ENCODE results near the gene RBM7. TPM values are rescaled to one million over a fixed set of nuclear protein-coding genes. Genes with fewer than 3 reads are reported as not detected.

Gene RBM7
- total and polyA plus RNA-seq, 9 donors, result 19.8 to 31.5 (median 26.8) TPM

- no peak overlapping the region for H3K4me3 ChIP-seq (ENCODE audit: low read length)
- peak; percentile 53 for DNase-seq
- no peak overlapping the region for H3K27ac ChIP-seq (ENCODE audit: low read length)
- H3K36me3 ChIP-seq (ENCODE audit: control insufficient read depth, insufficient read depth, low read length), result peaks cover 5% of the 10 kb centered on the region
- H3K27me3 ChIP-seq (ENCODE audit: control insufficient read depth, insufficient read depth, low read length), result no peaks in the 10 kb centered on the region
- H3K9me3 ChIP-seq (replicated peaks; ENCODE audit: control insufficient read depth, low read depth, low read length), result no peaks in the 10 kb centered on the region
- H3K4me1 ChIP-seq (ENCODE audit: control insufficient read depth, insufficient read depth, low read length), result no peaks in the 10 kb centered on the region
Measured at GRCh38 chr11:114416441-114416961, 16.0 kb downstream of the RBM7 start.

- no peaks in the 10 kb centered on the region for H3K36me3 ChIP-seq (ENCODE audit: control insufficient read depth, insufficient read depth, low read length)
- no peak overlapping the region for H3K27ac ChIP-seq (ENCODE audit: low read length)
- H3K27me3 ChIP-seq (ENCODE audit: control insufficient read depth, insufficient read depth, low read length), result no peaks in the 10 kb centered on the region
- 92% methylated on average over 2 of the region's 4 CpGs for WGBS (ENCODE audit: insufficient coverage)
- H3K9me3 ChIP-seq (replicated peaks; ENCODE audit: control insufficient read depth, low read depth, low read length), result no peaks in the 10 kb centered on the region
- no peak overlapping the region for H3K4me3 ChIP-seq (ENCODE audit: low read length)
- H3K4me1 ChIP-seq (ENCODE audit: control insufficient read depth, insufficient read depth, low read length), result no peaks in the 10 kb centered on the region
- DNase-seq, result no peak
Measured at GRCh38 chr11:114426280-114426679, 25.8 kb downstream of the RBM7 start.

GRCh38 chr11:114430290-114430689, 29.8 kb downstream of the RBM7 start:
- DNase-seq, result no peak
- Histone ChIP-seq H3K9me3 (replicated peaks; ENCODE audit: control insufficient read depth, low read depth, low read length) (no peaks in the 10 kb centered on the region), H3K36me3 (ENCODE audit: control insufficient read depth, insufficient read depth, low read length) (no peaks in the 10 kb centered on the region)

GRCh38 chr11:114432893-114433292, 32.4 kb downstream of the RBM7 start:
- Histone ChIP-seq H3K27ac (ENCODE audit: low read length) (no peak overlapping the region), H3K4me1 (ENCODE audit: control insufficient read depth, insufficient read depth, low read length) (no peaks in the 10 kb centered on the region), H3K36me3 (ENCODE audit: control insufficient read depth, insufficient read depth, low read length) (no peaks in the 10 kb centered on the region), H3K27me3 (ENCODE audit: control insufficient read depth, insufficient read depth, low read length) (no peaks in the 10 kb centered on the region), H3K4me3 (ENCODE audit: low read length) (no peak overlapping the region), H3K9me3 (replicated peaks; ENCODE audit: control insufficient read depth, low read depth, low read length) (no peaks in the 10 kb centered on the region)
- no peak for DNase-seq
- no CpG with 5 or more reads among the region's 3 CpGs for WGBS (ENCODE audit: insufficient coverage)

More at GRCh38 chr11:114430290-114430689, 29.8 kb downstream of the RBM7 start:
- Histone ChIP-seq H3K27me3 (ENCODE audit: control insufficient read depth, insufficient read depth, low read length) (no peaks in the 10 kb centered on the region), H3K4me3 (ENCODE audit: low read length) (no peak overlapping the region), H3K4me1 (ENCODE audit: control insufficient read depth, insufficient read depth, low read length) (no peaks in the 10 kb centered on the region), H3K27ac (ENCODE audit: low read length) (no peak overlapping the region)

GRCh38 chr11:114433376-114433775, 32.9 kb downstream of the RBM7 start:
- H3K27ac ChIP-seq (ENCODE audit: low read length), result no peak overlapping the region
- no peaks in the 10 kb centered on the region for H3K36me3 ChIP-seq (ENCODE audit: control insufficient read depth, insufficient read depth, low read length)
- no CpG with 5 or more reads among the region's 4 CpGs for WGBS (ENCODE audit: insufficient coverage)
- no peaks in the 10 kb centered on the region for H3K4me1 ChIP-seq (ENCODE audit: control insufficient read depth, insufficient read depth, low read length)
- no peaks in the 10 kb centered on the region for H3K9me3 ChIP-seq (replicated peaks; ENCODE audit: control insufficient read depth, low read depth, low read length)
- no peak overlapping the region for H3K4me3 ChIP-seq (ENCODE audit: low read length)
- DNase-seq, result no peak
- no peaks in the 10 kb centered on the region for H3K27me3 ChIP-seq (ENCODE audit: control insufficient read depth, insufficient read depth, low read length)

- Histone ChIP-seq H3K4me3 (ENCODE audit: low read length) (no peak overlapping the region), H3K4me1 (ENCODE audit: control insufficient read depth, insufficient read depth, low read length) (peaks cover 7% of the 10 kb centered on the region), H3K27ac (ENCODE audit: low read length) (no peak overlapping the region), H3K36me3 (ENCODE audit: control insufficient read depth, insufficient read depth, low read length) (no peaks in the 10 kb centered on the region), H3K9me3 (replicated peaks; ENCODE audit: control insufficient read depth, low read depth, low read length) (no peaks in the 10 kb centered on the region), H3K27me3 (ENCODE audit: control insufficient read depth, insufficient read depth, low read length) (no peaks in the 10 kb centered on the region)
- 60% methylated on average over 1 of the region's 6 CpGs for WGBS (ENCODE audit: insufficient coverage)
- DNase-seq, result no peak
Measured at GRCh38 chr11:114438303-114438702, 37.8 kb downstream of the RBM7 start.

GRCh38 chr11:114439229-114440120, 39.0 kb downstream of the RBM7 start, which contains the start of gene REXO2:
TSS of gene REXO2 (plus strand) at chr11:114439467. CDS start at chr11:114439529, 62 bp downstream.
- Histone ChIP-seq H3K4me1 (ENCODE audit: control insufficient read depth, insufficient read depth, low read length) (peaks cover 7% of the 10 kb centered on the region), H3K9me3 (replicated peaks; ENCODE audit: control insufficient read depth, low read depth, low read length) (no peaks in the 10 kb centered on the region)
- DNase-seq, result peak; percentile 99

GRCh38 chr11:114440121-114440860, 39.8 kb downstream of the RBM7 start:
- Histone ChIP-seq H3K27ac (ENCODE audit: low read length) (peak overlapping the region; percentile 83), H3K9me3 (replicated peaks; ENCODE audit: control insufficient read depth, low read depth, low read length) (no peaks in the 10 kb centered on the region), H3K27me3 (ENCODE audit: control insufficient read depth, insufficient read depth, low read length) (no peaks in the 10 kb centered on the region), H3K36me3 (ENCODE audit: control insufficient read depth, insufficient read depth, low read length) (peaks cover 9% of the 10 kb centered on the region), H3K4me1 (ENCODE audit: control insufficient read depth, insufficient read depth, low read length) (peaks cover 7% of the 10 kb centered on the region), H3K4me3 (ENCODE audit: low read length) (peak overlapping the region; percentile 98)
- DNase-seq, result peak; percentile 5
- no CpG with 5 or more reads among the region's 10 CpGs for WGBS (ENCODE audit: insufficient coverage)

More at GRCh38 chr11:114439229-114440120, 39.0 kb downstream of the RBM7 start, which contains the start of gene REXO2:
- Histone ChIP-seq H3K4me3 (ENCODE audit: low read length) (peak within 1 kb of the TSS; percentile 98), H3K27ac (ENCODE audit: low read length) (peak within 1 kb of the TSS; percentile 83), H3K36me3 (ENCODE audit: control insufficient read depth, insufficient read depth, low read length) (peaks cover 9% of the 10 kb centered on the region), H3K27me3 (ENCODE audit: control insufficient read depth, insufficient read depth, low read length) (no peaks in the 10 kb centered on the region)
- WGBS (ENCODE audit: insufficient coverage), result 0% methylated on average over 43 of the region's 64 CpGs

- peak; percentile 6 for DNase-seq
- H3K27me3 ChIP-seq (ENCODE audit: control insufficient read depth, insufficient read depth, low read length), result no peaks in the 10 kb centered on the region
- WGBS (ENCODE audit: insufficient coverage), result no CpG with 5 or more reads among the region's 7 CpGs
- H3K36me3 ChIP-seq (ENCODE audit: control insufficient read depth, insufficient read depth, low read length), result peaks cover 11% of the 10 kb centered on the region
- H3K27ac ChIP-seq (ENCODE audit: low read length), result no peak overlapping the region
- H3K9me3 ChIP-seq (replicated peaks; ENCODE audit: control insufficient read depth, low read depth, low read length), result no peaks in the 10 kb centered on the region
- H3K4me1 ChIP-seq (ENCODE audit: control insufficient read depth, insufficient read depth, low read length), result peaks cover 7% of the 10 kb centered on the region
- H3K4me3 ChIP-seq (ENCODE audit: low read length), result no peak overlapping the region
Measured at GRCh38 chr11:114440971-114441763, 40.7 kb downstream of the RBM7 start.
